Measurements from ENCODE around the gene GCSAML.

DNA sequence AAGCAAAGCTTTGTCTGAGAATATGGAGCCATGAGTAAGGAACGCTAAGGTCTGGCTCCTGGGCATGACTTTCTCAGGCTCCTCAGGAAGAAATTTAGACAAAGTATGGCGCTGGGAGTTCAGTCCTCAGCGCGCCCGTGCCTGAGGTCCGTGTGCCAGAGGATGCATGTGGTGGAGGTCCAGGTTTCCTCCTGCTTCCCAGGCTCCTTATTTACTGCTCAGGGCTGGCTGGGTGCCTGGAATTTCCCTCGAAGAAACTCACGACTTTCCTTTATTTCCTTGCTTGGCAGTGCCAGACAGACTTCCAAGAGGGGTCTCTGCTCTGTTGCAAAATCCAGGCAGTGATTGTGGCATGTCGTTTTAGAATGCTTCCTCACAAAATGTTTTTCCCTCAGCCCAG, 13.3 kb downstream of the GCSAML start:
- TF ChIP-seq, protein P1, sequence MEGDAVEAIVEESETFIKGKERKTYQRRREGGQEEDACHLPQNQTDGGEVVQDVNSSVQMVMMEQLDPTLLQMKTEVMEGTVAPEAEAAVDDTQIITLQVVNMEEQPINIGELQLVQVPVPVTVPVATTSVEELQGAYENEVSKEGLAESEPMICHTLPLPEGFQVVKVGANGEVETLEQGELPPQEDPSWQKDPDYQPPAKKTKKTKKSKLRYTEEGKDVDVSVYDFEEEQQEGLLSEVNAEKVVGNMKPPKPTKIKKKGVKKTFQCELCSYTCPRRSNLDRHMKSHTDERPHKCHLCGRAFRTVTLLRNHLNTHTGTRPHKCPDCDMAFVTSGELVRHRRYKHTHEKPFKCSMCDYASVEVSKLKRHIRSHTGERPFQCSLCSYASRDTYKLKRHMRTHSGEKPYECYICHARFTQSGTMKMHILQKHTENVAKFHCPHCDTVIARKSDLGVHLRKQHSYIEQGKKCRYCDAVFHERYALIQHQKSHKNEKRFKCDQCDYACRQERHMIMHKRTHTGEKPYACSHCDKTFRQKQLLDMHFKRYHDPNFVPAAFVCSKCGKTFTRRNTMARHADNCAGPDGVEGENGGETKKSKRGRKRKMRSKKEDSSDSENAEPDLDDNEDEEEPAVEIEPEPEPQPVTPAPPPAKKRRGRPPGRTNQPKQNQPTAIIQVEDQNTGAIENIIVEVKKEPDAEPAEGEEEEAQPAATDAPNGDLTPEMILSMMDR (conservative IDR thresholded peaks at IDR 0.05 in 1 of 2, IDR thresholded peaks at IDR 0.05 in 1 of 2; ENCODE audit: extremely low read depth in 1 of 2, insufficient read depth in 1 of 2, low read depth in 1 of 2, low read length in 2 of 2) = no peak
- no peak for TF ChIP-seq EZH2 (IDR thresholded peaks at IDR 0.05; ENCODE audit: borderline replicate concordance, low read length)
